ENCODE data around the gene SLC17A9.
"Not testable (repeated sequence)": the region's sequence is repeated elsewhere in the genome, so short reads cannot be mapped to it uniquely, and the experiment has no call there.

Gene SLC17A9

DNA sequence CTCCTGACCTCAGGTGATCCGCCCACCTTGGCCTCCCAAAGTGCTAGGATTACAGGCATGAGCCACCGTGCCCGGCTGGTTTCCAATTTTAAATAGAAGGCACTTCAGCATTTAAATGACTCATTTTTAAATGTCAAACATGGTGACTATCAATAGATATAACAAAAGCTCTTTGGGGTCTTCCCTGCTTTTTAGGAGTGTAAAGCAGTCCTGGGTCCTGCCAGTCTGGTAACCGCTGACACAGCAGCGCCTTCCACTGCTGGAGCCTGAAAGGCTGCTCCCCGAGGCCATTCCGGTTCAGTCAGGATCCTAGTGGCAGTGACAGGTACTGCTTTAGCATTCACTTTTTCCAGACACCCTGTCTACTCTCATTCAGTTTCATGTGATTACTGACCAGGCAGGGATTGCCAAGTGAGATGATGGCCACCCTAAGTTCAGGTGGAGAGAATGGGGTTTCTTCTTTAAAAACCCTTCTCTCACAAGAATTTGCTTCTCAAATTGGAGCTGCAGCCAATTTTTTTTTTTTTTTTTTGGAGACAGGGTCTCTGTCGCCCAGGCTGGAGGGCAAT lies 31.3 kb upstream of the SLC17A9 start:
- peak; percentile 59 to 61 for DNase-seq

DNA sequence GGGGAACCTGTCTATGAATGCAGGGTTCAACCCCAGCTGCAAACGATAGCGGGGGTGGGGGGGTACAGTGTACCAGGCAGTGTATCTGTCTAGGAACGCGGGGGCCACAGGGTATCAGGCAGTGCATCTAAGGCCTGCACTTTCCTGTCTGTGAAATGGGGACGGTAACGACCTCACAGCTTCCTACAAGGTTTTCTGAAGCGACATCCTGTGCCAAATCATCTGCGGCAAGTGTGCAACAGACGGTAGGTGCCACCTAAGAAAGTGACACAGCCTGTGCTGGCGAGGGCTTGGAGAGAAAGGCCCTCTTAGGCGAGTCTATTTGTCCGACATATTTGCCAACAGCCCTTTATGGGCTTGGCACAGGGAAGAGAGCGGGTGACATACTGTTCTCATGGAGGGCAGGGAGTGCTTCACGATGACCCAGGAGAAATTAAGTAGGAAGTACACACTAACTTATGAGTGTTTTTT lies 30.0 kb upstream of the SLC17A9 start:
- DNase-seq, result peak; percentile 33 to 41

DNA sequence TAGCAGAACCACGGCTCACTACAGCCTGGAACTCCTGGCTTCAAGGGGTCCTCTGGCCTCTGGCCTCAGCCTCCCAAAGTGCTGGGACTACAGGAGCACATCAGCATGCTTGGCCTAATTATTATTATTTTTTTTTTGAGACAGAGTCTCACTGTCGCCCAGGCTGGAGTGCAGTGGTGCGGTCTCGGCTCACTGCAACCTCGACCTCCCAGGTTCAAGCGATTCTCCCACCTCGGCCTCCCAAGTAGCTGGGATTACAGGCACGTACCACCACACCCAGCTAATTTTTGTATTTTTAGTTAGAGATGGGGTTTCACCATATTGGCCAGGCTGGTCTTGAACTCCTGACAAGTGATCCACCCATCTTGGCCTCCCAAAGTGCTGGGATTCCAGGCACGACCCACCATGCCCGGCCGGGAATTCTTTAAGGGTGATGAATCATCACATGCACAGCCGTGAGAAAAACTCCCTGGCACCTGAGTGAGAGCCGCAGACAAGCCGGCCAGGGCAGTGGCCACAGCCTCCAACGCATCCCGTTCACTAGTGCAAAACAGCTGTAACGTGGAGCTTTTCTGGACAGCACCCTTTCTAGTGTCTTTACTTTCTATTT lies 29.3 kb upstream of the SLC17A9 start:
- DNase-seq, result not testable (repeated sequence)

DNA sequence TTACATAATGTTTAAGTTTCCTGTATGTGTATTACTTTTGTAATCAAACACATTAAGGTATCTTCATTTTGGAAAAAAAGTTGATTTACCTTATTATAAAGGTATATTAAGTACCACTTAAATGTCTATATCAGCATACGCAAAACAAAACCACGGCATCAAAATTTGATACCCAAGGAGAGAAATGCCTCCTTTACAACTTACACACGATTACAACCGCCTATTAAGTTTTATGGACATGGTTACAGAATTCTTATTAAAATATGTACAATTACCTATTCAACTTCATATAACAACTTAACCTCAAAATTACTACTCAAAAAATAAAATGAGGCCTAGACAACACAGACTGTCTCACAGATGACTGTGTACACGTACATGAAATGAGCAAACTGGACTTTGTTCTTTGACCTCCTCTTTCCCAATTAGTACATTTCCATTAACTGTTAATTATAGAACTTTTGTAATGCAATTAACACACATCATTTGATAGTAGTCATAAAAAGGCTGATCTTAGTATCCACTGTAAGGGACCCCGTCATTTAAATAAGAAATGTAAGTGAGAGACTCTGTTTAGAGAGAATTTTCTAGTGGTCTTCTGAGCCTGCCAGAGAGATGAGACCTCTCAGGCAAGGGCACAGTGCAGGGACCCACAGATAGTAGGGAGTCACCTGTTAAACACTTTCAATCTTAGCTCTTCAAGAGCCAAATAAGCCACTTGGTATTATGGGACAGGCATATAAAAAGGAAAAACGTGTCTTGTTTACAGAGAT lies 28.7 kb upstream of the SLC17A9 start:
- DNase-seq, result no peak

DNA sequence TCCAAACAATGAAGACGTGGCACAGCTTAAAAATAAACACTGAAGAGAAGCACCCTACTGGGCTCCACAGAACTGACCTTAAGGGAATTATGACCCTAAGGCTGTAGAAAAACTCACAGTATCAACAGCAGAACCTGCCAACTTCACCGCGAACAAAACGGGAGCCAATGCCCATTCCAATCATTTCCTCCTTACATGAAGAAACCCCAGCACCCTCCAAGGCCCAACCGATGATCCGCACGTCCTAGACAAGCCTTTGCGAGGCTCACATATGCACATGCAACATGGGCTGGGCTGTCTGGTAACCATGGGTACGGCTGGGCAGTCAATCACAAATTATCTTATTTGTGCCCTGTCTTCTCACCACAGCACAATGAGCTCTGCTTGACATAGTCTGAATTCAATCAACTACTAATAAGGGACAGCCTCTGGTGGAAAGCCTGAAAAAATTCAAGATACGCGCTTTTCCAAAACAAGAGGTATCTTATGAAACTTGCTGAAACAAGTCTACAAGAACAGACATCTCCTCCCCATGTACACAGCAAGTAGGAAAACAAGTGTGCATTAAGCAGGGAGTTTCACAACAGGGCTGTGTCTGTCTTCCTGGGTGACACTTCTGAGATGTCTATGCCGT lies 27.9 kb upstream of the SLC17A9 start:
- DNase-seq, result no peak

DNA sequence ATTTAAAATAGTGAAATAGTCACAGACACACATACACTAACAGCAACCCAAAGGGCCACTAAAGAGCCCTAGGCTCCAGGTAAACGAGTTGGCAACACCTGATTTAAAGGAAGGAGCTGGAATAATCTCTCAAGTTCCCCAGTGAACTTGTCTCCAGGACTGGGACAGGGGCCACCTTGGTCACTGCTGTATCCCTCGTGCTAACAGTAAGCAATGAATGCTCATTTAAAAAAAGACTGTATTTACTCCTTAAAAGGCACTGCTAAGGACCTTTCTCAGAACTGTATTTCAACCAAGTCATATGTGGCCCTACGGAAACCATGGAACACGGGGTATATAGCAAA lies 27.5 kb upstream of the SLC17A9 start:
- no peak for DNase-seq

DNA sequence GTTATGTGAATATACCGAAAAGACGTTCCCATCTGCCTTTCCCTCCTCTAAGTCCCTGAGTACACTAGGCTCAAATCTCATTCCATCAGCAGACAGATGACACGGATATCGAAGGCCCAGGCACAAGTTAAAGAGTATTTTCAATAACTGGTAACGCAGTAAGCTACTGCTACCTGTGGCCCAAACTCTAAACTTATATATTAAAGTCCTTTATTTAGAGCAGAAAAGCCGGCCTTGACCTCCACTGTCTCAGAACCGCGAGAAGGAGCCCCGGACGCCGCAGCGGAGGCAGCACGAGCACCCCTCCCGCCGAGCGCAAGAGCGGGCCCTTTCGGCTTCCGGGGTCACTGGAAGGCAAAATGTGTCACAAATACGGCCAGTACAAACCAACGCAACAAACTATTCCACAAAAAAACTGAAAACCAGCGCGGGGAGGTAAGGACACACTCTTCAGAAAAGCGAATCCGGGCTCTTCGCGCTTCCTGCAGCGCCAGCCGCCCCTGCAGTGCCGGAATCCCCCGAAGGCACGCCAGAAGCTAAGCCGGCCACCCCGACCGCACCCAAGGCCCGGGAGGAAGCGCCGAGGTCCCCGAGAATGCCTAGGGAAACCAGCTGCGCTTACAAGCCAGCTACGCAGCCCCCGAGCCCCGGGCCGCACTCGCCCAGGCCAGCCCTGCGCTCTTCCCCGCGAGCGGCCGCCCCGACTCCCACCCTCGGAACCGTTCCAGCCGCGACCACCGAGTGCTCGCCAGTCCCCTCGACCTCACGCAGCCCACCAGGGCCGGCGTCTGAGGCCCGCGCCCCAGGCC lies 26.9 kb upstream of the SLC17A9 start:
- peak; percentile 21 to 31 for DNase-seq

DNA sequence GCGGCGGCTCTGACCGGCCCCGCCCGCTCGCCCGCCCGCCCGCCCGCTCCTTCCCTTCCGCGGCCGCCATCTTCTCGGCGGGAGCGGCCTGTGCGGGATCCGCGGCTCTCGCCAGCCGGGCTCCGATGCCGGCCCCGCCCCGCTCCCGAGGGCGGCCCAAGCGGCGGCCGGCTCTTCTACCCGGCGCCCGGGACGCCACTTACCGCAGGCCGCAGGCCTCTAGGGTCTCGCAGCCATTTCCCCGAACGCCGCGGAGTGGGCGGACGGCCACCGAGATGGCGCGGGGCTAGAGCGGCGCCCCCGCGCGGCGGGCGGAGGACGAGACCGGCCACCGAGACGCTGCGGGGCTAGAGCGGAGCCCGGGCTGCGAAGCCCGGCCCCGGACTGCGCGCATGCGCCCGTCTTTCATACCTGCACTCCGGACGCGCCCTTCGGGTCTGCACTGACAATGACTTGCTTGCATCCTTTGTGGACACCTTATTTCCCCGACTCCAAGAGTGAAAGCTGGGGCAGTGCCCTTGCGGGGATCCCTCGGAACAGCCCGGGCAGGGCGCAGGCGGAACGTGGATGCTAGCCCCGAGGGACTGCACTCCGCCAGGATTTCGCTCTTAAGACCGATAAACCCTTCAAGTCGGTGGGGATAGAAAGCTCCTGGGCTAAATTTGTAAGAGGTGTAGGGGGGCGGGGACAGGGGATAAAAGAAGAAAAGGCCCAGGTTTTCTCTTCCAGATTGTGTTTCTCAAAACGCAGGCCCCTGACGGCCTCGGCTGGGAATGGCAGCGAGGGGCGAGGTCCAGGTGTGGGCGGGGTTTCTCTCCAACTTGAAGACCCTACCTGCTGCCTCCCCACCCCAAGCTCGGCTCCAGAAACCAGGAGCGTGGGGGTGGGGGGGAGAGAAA lies 26.0 kb upstream of the SLC17A9 start, which contains the start of gene DIDO1:
Gene DIDO1 (minus strand): TSS at position 277 of the 899 bp plus-strand sequence.
- peak; percentile 78 to 82 for DNase-seq

DNA sequence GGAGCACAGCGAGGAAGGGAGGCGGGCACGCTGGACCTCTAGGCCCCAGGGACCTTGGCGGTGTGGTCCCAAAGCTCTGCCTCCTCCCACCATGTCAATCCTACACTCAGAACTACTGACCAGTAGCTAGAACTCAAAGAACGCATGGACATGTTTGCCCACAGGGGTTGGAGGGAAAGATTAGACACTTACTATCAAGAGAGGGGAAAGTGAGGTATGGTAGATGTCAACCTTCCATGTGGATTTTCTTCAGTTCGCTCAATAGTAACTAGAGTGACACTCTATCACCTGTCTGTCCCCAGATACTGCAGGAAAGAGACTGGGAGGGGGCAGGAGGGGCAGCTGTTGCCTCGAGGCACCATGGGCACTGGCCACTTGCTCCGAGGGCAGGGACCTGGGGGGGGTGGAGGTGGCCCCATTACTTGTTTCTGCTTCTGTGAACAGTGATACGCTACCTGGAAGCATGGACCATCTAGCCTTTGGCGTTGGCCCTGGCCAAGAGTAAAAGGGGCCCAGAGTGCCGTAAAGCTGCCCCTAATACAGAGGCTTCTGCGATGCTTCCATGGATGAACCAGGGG lies 25.3 kb upstream of the SLC17A9 start:
- no peak for DNase-seq

DNA sequence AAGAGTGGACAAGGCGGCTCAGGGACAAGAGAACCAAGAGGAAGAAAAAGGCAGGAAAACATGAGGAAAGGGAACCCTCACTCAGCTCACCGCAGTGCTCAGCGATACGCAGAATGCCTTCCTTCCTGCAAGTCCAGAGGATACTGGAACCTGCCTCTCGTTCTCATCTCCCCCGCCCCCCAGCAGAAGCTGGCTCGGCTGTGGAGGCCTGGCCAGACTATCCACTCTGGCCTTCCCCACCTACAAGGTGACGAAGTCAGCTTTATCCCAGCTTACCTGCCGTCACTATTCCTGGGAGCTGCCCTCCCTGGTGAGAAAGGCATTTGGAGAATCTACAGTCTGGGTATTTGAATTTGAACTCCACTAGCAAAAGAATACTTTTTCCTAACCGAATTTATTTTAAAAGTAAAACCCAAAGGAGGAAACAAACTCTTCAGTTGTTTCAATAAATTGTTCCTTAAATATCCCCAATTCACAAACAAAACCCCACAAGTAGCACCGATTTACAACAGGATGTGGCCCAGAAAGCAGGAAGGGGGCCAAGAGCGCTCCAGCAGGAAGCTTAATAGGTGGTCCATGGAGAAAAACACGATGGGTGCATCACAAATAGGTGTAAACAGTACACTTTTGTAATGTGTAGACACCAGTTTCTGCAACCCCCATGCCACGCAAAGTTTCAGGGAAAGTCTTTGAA lies 24.1 kb upstream of the SLC17A9 start:
- DNase-seq, result no peak

DNA sequence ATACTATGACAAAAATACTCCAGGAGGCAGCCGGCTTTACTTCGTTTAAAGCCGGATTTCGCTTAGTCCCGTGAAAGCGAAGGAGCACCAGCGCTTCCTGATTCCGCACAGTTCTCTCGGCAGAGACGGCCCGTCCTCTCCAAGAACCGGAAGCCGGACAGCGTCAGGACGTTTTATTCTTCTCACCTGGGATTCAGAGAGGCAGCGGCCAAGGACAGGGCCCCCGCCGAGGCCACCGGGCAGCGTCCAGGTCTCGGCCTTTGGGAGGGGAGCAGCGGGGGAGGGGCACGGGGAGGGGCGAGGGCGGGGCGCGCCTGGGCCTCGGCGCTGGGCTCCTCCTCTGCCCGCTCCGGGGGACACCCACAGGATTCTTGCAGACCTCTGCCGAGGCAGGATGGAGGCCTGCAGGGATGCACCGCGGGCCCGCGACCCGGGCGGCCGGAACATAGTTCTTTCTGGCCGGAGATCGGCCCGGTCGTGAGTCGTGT lies 23.4 kb upstream of the SLC17A9 start:
- DNase-seq, result peak; percentile 23 to 35

DNA sequence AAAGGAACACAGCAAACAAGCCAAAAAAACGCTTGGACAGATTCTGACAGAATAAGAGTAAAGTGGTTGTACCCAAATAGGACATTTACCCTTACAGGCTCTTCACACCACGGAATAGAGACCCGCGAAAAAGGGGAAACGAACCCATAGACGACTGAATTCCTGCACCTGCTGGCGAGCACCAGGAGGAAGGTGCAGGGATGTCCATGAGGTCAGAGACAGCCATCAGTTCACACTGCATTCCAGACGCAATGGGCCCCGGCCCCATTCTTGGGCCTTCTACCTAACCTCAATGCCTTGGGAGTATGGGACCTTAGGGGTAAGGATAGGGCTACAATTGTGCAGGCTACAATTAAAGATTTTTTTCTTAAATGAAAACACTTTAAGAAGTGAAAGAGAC lies 21.0 kb upstream of the SLC17A9 start:
- no peak for DNase-seq

DNA sequence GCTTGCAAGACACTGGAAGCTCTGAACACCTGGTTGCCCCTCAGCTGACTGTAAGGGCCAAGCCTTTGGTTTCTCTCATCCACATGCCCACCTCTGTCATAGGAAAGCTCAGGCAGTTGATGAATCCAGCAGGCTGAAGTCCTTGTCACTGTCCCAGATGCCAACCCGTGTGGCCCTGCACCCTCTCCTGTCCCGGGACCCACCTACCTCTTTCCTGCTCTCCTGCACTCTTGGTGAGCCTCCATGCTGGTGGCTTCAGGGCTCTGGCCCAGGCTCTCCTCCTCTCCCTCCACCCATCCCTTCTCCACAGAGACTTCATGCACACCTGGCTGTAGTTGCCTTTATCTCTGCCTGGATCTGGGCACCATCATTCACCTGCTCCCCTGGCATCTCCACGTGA lies 18.5 kb upstream of the SLC17A9 start:
- DNase-seq, result no peak

DNA sequence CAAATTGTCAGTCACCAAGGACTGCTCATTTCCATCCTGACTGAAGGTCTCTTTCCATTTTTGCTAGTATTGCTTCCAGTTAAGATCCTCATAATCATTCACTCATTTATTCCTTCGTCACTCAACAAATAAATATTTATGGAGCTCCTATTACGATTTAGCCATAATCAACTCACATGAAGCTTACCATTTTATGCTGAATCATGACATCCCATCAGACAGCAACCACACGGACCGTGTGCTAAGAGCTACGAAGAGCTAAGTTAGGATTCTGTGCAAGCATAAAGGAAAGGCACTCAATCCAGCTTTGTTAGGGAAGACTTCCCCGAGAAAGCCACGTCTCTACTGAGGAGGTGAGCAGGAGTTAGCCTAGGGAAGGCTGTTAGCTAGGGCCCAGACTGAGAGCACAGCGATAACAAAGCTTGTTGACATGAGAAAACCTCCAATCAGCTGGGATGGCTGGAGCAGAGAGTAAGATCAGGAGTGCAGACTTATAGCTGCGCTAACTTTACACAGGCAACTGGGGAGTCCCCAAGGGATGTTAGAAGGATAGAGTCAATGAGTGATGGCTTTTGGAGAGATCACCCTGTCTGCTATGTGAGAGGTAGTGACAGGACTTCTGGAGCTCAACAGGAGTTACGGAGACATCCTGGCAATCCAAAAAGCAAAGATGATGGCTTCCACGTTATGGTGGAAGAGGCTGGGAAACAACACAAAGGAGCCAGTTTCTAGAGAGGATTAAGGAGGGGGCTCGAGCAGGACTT lies 17.1 kb upstream of the SLC17A9 start:
- no peak for DNase-seq

DNA sequence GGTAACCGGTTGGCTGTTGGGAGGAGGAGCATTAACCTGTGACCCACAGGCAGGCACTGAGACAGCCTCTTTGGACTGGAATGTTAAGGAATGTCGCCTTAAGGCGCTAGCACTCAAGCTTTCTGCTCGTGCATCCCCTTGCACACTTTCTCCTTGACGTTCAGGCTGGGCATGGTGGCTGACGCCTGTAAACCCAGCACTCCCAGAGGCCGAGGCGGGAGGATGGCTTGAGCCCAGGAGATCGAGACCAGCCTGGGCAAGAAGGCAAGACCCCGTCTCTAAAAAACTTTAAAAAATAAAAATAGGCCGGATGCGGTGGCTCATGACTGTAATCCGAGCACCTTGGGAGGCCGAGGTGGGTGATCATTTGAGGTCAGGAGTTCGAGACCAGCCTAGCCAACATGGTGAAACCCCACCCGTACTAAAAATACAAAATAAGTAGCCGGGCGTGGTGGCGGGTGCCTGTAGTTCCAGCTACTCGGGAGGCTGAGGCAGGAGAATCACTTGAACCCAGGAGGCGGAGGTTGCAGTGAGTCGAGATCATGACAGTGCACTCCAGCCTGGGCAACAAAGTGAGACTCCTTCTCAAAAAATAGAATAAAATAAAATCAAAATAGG lies 16.4 kb upstream of the SLC17A9 start:
- no peak for DNase-seq

DNA sequence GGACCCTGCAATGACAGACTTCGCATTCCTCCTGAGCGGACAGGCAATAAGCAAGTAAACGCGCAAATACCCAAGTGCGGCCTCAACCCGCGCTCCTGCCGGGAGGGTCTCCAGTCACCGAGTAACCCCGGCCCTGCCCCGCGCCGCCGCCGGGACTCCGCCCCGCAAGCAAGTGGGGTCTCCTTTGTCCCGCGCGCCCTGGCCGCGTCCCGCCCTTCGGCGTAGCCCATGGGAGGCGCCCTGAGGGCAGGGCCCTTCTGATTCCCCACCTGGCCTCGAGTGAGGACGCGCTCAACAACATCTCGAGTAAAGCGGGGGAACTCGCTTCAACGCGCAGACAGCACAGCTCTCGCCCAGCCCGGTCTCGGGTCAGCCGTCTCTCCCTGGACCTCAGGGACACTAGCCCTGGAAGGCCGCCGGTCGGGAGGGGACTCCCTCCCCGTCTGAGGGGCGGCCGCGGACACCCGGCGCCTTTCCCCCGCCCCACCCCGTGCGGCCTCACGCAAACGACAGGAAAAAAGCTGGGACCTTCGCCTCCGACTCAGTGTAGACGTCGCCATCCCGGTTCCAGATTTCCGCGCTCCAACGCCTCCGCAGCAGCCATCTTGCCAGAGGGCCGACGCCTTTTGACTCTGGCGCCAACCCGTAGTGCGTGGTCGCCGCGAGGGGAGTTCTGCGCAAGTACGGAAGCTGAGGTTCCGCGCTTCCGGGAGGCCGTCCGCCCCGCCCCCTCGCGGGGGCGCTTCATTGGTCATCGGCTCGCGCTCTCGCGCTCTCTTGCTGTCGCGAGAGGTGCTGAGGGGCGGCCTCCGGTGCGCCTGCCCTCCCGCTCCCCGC lies 15.0 kb upstream of the SLC17A9 start:
- DNase-seq, result peak; percentile 95 to 97

DNA sequence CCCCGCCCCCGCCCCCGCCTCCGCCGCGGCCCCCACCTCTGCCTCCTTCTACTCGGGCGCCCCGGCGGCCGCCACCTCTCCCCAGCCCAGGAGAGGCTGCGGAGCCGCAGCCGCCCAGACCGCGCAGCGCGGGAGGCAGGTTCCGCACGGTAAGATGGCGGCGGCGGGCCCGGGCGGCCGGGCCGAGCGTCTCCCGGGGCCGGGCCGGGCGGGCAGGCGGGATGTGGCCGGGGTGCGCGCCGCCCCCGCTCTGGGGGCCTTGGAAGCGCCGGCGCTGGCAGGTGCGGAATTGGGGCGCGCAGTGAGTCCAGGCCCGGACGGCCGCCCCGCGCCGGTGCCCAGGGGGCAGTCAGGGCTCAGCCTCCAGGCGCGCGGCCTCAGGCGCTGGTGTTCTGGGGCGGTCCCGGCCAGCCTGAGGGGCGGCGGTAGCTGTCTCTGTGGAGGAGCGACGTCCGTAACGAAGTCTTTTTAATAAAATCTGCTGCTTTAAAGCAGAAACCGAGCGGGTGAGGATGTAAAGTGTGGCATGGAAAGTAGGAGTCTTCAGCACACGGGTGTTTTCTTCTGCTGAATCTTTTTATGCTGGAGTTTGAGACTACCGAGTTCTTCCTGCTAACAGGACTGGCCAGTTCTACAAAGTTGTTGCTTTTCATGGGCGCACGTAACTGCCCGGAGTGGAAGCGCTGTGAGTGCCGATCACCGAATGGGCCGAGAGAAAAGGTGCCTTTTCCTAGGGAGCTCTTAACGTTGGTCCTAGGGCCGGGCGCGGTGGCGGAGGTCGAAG lies 14.2 kb upstream of the SLC17A9 start, which contains the start of gene GID8:
Gene GID8 (plus strand): TSS at position 43 of the 784 bp plus-strand sequence. CDS start 3,356 bp downstream, outside the sequence.
- DNase-seq, result peak; percentile 28 to 31
